ENCODE measurements around the gene BZW2.

Gene BZW2

GRCh38 chr7:16645593-16646471, at the start of gene BZW2, which contains the start of gene ANKMY2:
Gene BZW2 (plus strand): TSS chr7:16646181. CDS start chr7:16665444, 19,263 bp downstream.
Gene ANKMY2 (minus strand): TSS chr7:16645754. CDS start chr7:16645573, 181 bp downstream.
- peaks cover 0 to 3% of the 10 kb centered on the region in 2 donors for H3K36me3 ChIP-seq (ENCODE audit: control insufficient read depth in 1 of 2, insufficient read depth in 2 of 2, low read length in 2 of 2)
- no peaks in the 10 kb centered on the region for H3K27me3 ChIP-seq (ENCODE audit: low read depth, low read length)
- peaks cover 16 to 34% of the 10 kb centered on the region in 2 donors for H3K4me1 ChIP-seq (ENCODE audit: control insufficient read depth in 1 of 2, insufficient read depth in 2 of 2, low read length in 2 of 2)
- H3K9me3 ChIP-seq (ENCODE audit: control insufficient read depth in 1 of 2, low read length in 2 of 2): no peaks in the 10 kb centered on the region
- peak within 1 kb of the TSS; percentile 93 to 99 for H3K4me3 ChIP-seq (ENCODE audit: low read depth in 1 of 2, low read length in 2 of 2)
- peak within 1 kb of the TSS; percentile 88 for H3K27ac ChIP-seq (ENCODE audit: low read length)

- Histone ChIP-seq H3K4me1 (ENCODE audit: control insufficient read depth in 1 of 2, insufficient read depth in 2 of 2, low read length in 2 of 2) (no peaks in the 10 kb centered on the region), H3K36me3 (ENCODE audit: control insufficient read depth in 1 of 2, insufficient read depth in 2 of 2, low read length in 2 of 2) (peaks cover 29 to 45% of the 10 kb centered on the region in 2 donors), H3K27me3 (ENCODE audit: low read depth, low read length) (no peaks in the 10 kb centered on the region), H3K9me3 (ENCODE audit: control insufficient read depth in 1 of 2, low read length in 2 of 2) (no peaks in the 10 kb centered on the region), H3K27ac (ENCODE audit: low read length) (no peak overlapping the region), H3K4me3 (ENCODE audit: low read depth in 1 of 2, low read length in 2 of 2) (no peak overlapping the region)
These were observed 48.0 kb upstream of the BZW2 start for GRCh38 chr7:16598015-16598414.

GRCh38 chr7:16599860-16600259, 46.1 kb upstream of the BZW2 start:
- H3K36me3 ChIP-seq (ENCODE audit: control insufficient read depth in 1 of 2, insufficient read depth in 2 of 2, low read length in 2 of 2): peaks cover 33 to 58% of the 10 kb centered on the region in 2 donors
- H3K9me3 ChIP-seq (ENCODE audit: control insufficient read depth in 1 of 2, low read length in 2 of 2): no peaks in the 10 kb centered on the region
- H3K27me3 ChIP-seq (ENCODE audit: low read depth, low read length): no peaks in the 10 kb centered on the region
- H3K4me3 ChIP-seq (ENCODE audit: low read depth in 1 of 2, low read length in 2 of 2): no peak overlapping the region
- H3K4me1 ChIP-seq (ENCODE audit: control insufficient read depth in 1 of 2, insufficient read depth in 2 of 2, low read length in 2 of 2): no peaks in the 10 kb centered on the region
- H3K27ac ChIP-seq (ENCODE audit: low read length): no peak overlapping the region

GRCh38 chr7:16603633-16604032, 42.3 kb upstream of the BZW2 start:
- H3K36me3 ChIP-seq (ENCODE audit: control insufficient read depth in 1 of 2, insufficient read depth in 2 of 2, low read length in 2 of 2): peaks cover 33 to 64% of the 10 kb centered on the region in 2 donors

GRCh38 chr7:16604054-16604453, 41.9 kb upstream of the BZW2 start:
- no peaks in the 10 kb centered on the region for H3K27me3 ChIP-seq (ENCODE audit: low read depth, low read length)
- H3K4me3 ChIP-seq (ENCODE audit: low read depth in 1 of 2, low read length in 2 of 2): no peak overlapping the region
- H3K9me3 ChIP-seq (ENCODE audit: control insufficient read depth in 1 of 2, low read length in 2 of 2): no peaks in the 10 kb centered on the region
- H3K36me3 ChIP-seq (ENCODE audit: control insufficient read depth in 1 of 2, insufficient read depth in 2 of 2, low read length in 2 of 2): peaks cover 33 to 64% of the 10 kb centered on the region in 2 donors
- H3K27ac ChIP-seq (ENCODE audit: low read length): no peak overlapping the region
- no peaks in the 10 kb centered on the region for H3K4me1 ChIP-seq (ENCODE audit: control insufficient read depth in 1 of 2, insufficient read depth in 2 of 2, low read length in 2 of 2)

More at GRCh38 chr7:16603633-16604032, 42.3 kb upstream of the BZW2 start:
- H3K27me3 ChIP-seq (ENCODE audit: low read depth, low read length): no peaks in the 10 kb centered on the region
- H3K4me1 ChIP-seq (ENCODE audit: control insufficient read depth in 1 of 2, insufficient read depth in 2 of 2, low read length in 2 of 2): no peaks in the 10 kb centered on the region
- H3K9me3 ChIP-seq (ENCODE audit: control insufficient read depth in 1 of 2, low read length in 2 of 2): no peaks in the 10 kb centered on the region
- H3K4me3 ChIP-seq (ENCODE audit: low read depth in 1 of 2, low read length in 2 of 2): no peak overlapping the region
- no peak overlapping the region for H3K27ac ChIP-seq (ENCODE audit: low read length)

- Histone ChIP-seq H3K36me3 (ENCODE audit: control insufficient read depth in 1 of 2, insufficient read depth in 2 of 2, low read length in 2 of 2) (peaks cover 20 to 51% of the 10 kb centered on the region in 2 donors), H3K9me3 (ENCODE audit: control insufficient read depth in 1 of 2, low read length in 2 of 2) (no peaks in the 10 kb centered on the region), H3K27ac (ENCODE audit: low read length) (no peak overlapping the region)
These were observed 39.3 kb upstream of the BZW2 start for GRCh38 chr7:16606704-16607103.

GRCh38 chr7:16609842-16610450, 36.0 kb upstream of the BZW2 start:
- no peaks in the 10 kb centered on the region for H3K4me1 ChIP-seq (ENCODE audit: control insufficient read depth in 1 of 2, insufficient read depth in 2 of 2, low read length in 2 of 2)
- peak overlapping the region; percentile 37 for H3K27ac ChIP-seq (ENCODE audit: low read length)
- H3K9me3 ChIP-seq (ENCODE audit: control insufficient read depth in 1 of 2, low read length in 2 of 2): no peaks in the 10 kb centered on the region
- no peaks in the 10 kb centered on the region for H3K27me3 ChIP-seq (ENCODE audit: low read depth, low read length)
- no peak overlapping the region for H3K4me3 ChIP-seq (ENCODE audit: low read depth in 1 of 2, low read length in 2 of 2)
- H3K36me3 ChIP-seq (ENCODE audit: control insufficient read depth in 1 of 2, insufficient read depth in 2 of 2, low read length in 2 of 2): peaks cover 11 to 40% of the 10 kb centered on the region in 2 donors

More at GRCh38 chr7:16606704-16607103, 39.3 kb upstream of the BZW2 start:
- H3K4me3 ChIP-seq (ENCODE audit: low read depth in 1 of 2, low read length in 2 of 2): no peak overlapping the region
- H3K27me3 ChIP-seq (ENCODE audit: low read depth, low read length): no peaks in the 10 kb centered on the region
- no peaks in the 10 kb centered on the region for H3K4me1 ChIP-seq (ENCODE audit: control insufficient read depth in 1 of 2, insufficient read depth in 2 of 2, low read length in 2 of 2)

GRCh38 chr7:16611711-16612110, 34.3 kb upstream of the BZW2 start:
- no peaks in the 10 kb centered on the region for H3K9me3 ChIP-seq (ENCODE audit: control insufficient read depth in 1 of 2, low read length in 2 of 2)
- no peaks in the 10 kb centered on the region for H3K4me1 ChIP-seq (ENCODE audit: control insufficient read depth in 1 of 2, insufficient read depth in 2 of 2, low read length in 2 of 2)
- peaks cover 18 to 51% of the 10 kb centered on the region in 2 donors for H3K36me3 ChIP-seq (ENCODE audit: control insufficient read depth in 1 of 2, insufficient read depth in 2 of 2, low read length in 2 of 2)
- H3K27me3 ChIP-seq (ENCODE audit: low read depth, low read length): no peaks in the 10 kb centered on the region
- no peak overlapping the region for H3K4me3 ChIP-seq (ENCODE audit: low read depth in 1 of 2, low read length in 2 of 2)
- H3K27ac ChIP-seq (ENCODE audit: low read length): no peak overlapping the region

- Histone ChIP-seq H3K27ac (ENCODE audit: low read length) (no peak overlapping the region), H3K4me3 (ENCODE audit: low read depth in 1 of 2, low read length in 2 of 2) (no peak overlapping the region), H3K4me1 (ENCODE audit: control insufficient read depth in 1 of 2, insufficient read depth in 2 of 2, low read length in 2 of 2) (no peaks in the 10 kb centered on the region), H3K9me3 (ENCODE audit: control insufficient read depth in 1 of 2, low read length in 2 of 2) (no peaks in the 10 kb centered on the region), H3K36me3 (ENCODE audit: control insufficient read depth in 1 of 2, insufficient read depth in 2 of 2, low read length in 2 of 2) (peaks cover 15 to 41% of the 10 kb centered on the region in 2 donors), H3K27me3 (ENCODE audit: low read depth, low read length) (no peaks in the 10 kb centered on the region)
These were observed 30.8 kb upstream of the BZW2 start for GRCh38 chr7:16615228-16615627.

- H3K9me3 ChIP-seq (ENCODE audit: control insufficient read depth in 1 of 2, low read length in 2 of 2): no peaks in the 10 kb centered on the region
- no peak overlapping the region for H3K4me3 ChIP-seq (ENCODE audit: low read depth in 1 of 2, low read length in 2 of 2)
- no peaks in the 10 kb centered on the region for H3K27me3 ChIP-seq (ENCODE audit: low read depth, low read length)
- peaks cover 15 to 42% of the 10 kb centered on the region in 2 donors for H3K36me3 ChIP-seq (ENCODE audit: control insufficient read depth in 1 of 2, insufficient read depth in 2 of 2, low read length in 2 of 2)
- no peak overlapping the region for H3K27ac ChIP-seq (ENCODE audit: low read length)
- no peaks in the 10 kb centered on the region for H3K4me1 ChIP-seq (ENCODE audit: control insufficient read depth in 1 of 2, insufficient read depth in 2 of 2, low read length in 2 of 2)
These were observed 29.9 kb upstream of the BZW2 start for GRCh38 chr7:16616122-16616521.

GRCh38 chr7:16616542-16616941, 29.4 kb upstream of the BZW2 start:
- Histone ChIP-seq H3K27ac (ENCODE audit: low read length) (no peak overlapping the region), H3K4me1 (ENCODE audit: control insufficient read depth in 1 of 2, insufficient read depth in 2 of 2, low read length in 2 of 2) (no peaks in the 10 kb centered on the region), H3K36me3 (ENCODE audit: control insufficient read depth in 1 of 2, insufficient read depth in 2 of 2, low read length in 2 of 2) (peaks cover 15 to 42% of the 10 kb centered on the region in 2 donors), H3K27me3 (ENCODE audit: low read depth, low read length) (no peaks in the 10 kb centered on the region), H3K9me3 (ENCODE audit: control insufficient read depth in 1 of 2, low read length in 2 of 2) (no peaks in the 10 kb centered on the region), H3K4me3 (ENCODE audit: low read depth in 1 of 2, low read length in 2 of 2) (no peak overlapping the region)
